H7 (cell line): ENCODE results near the gene GRAMD2B. TPM values are rescaled to one million over a fixed set of nuclear protein-coding genes. Genes with fewer than 3 reads are reported as not detected.
"Not testable (repeated sequence)": the region's sequence is repeated elsewhere in the genome, so short reads cannot be mapped to it uniquely, and the experiment has no call there.

Source experiments
- DNase-seq: peaks from one replicate; pipeline ENCODE4 v3.0.0; 2012
- H3K27me3 ChIP-seq: 2 replicates; pipeline ENCODE4 v1.6.0; 2011; ENCODE audit warnings: mild to moderate bottlenecking, low read length; ENCODE audit not compliant: control insufficient read depth, insufficient read depth
- H3K36me3 ChIP-seq: replicated peaks from 2 replicates; pipeline ENCODE4 v1.5.1; 2011; ENCODE audit warnings: low read length; ENCODE audit not compliant: control insufficient read depth, insufficient read depth
- H3K4me3 ChIP-seq: 2 replicates; pipeline ENCODE4 v1.5.1; 2011; ENCODE audit warnings: low read depth, mild to moderate bottlenecking, control low read depth, low read length, moderate library complexity; ENCODE audit not compliant: insufficient read depth
- total RNA-seq: library from RNA; depleted of rRNA; stranded (reverse); fragments of >200 nt; shearing (Covaris generic); gene quantifications from 2 replicates; pipeline ENCODE4 v1.2.3, GENCODE V29; 2014

GRAMD2B gene
- total RNA-seq, 1 experiment from 2014 or later: 4.1 TPM

GRCh38 chr5:126430631-126431030, 7.4 kb downstream of the GRAMD2B start:
- Histone ChIP-seq H3K4me3 (no peak overlapping the region), H3K27me3 (no peaks in the 10 kb centered on the region), H3K36me3 (peaks cover 2% of the 10 kb centered on the region)
- DNase-seq: no peak

DNA sequence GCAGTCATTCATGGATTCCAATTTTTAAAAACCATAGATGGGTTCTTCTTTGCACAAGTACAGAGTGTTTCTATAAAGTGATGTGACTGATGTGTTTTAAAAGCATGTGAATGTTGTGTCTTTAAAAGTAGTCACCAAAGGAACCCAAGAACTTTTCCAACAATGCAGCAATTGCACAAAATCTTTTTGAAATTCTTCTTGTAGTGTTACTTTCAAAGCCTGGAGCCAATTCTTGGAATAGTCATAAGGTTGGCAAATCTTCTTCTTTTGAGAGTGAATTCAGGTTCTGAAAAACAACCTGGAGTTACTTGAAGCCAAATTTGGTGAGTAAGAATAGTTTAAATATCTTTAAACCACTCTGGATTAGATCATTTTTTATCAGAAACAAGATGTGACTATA, 10.5 kb downstream of the GRAMD2B start:
- peaks cover 2% of the 10 kb centered on the region for H3K36me3 ChIP-seq
- H3K4me3 ChIP-seq: no peak overlapping the region
- DNase-seq: no peak
- no peaks in the 10 kb centered on the region for H3K27me3 ChIP-seq

DNA sequence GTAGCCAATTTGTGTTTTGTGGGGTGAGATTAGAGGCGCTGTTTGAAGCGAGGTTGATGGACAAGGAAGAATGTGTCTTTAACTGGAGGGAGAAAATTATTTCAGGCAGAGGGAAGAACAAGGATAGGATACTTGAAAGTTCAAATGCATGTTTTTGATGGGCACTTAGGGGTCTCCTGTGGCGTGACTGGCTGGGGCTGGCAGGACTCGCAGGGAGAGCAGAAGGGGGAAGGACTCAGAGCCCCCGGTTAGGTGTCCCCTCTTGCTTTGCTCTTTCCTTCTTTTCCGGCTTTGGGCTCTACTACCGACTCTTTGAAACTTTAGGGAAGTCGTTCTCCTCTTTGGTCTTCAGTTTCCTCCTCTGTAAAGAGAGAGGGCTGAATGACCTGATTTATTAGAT, 12.1 kb downstream of the GRAMD2B start:
- Histone ChIP-seq H3K4me3 (no peak overlapping the region), H3K36me3 (no peaks in the 10 kb centered on the region; the same call in 1 of the 2 replicates), H3K27me3 (no peaks in the 10 kb centered on the region)
- DNase-seq: no peak

DNA sequence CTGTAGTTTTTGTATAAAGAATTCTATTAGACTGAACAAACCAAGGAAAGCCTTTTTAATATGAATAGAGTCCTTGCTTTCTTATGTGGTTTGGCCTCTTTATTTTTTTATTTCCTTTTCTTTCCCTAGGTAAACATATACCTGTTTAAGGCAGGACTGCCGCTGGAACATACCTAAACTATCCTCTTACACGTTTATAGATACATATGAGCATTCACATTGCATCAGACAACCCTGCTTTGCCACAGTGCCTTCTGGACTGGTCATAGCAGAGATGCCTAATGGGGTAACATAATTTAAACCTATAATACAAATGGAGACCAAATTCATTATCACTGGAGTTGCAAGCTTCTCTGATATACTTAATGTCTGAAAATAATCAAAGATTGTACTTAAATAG, 12.5 kb downstream of the GRAMD2B start:
- Histone ChIP-seq H3K27me3 (no peaks in the 10 kb centered on the region), H3K36me3 (no peaks in the 10 kb centered on the region; the same call in 1 of the 2 replicates), H3K4me3 (no peak overlapping the region)
- no peak for DNase-seq

DNA sequence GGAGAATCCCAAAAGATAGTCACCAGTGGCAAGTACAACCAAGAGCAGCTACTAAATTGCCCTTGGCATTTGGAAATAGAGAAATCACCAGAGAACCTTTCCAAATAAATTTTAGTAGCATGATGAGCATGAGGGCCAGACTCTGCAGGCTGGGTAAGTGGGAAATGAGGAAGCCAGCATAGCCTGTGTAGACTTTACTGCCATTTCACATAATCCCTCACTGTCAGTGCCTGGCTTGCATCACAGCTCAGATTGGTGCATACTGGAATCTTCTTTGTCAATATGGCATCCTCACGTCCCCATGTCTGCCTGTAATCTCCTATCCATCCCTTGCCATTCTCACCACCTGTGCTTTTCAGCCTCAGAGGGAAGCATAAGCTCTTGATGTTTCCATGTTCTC, 14.5 kb downstream of the GRAMD2B start:
- no peak overlapping the region for H3K4me3 ChIP-seq
- no peaks in the 10 kb centered on the region; the same call in 1 of the 2 replicates for H3K36me3 ChIP-seq
- DNase-seq: no peak
- H3K27me3 ChIP-seq: no peaks in the 10 kb centered on the region

GRCh38 chr5:126438267-126438666, 15.1 kb downstream of the GRAMD2B start:
- no peaks in the 10 kb centered on the region; the same call in 1 of the 2 replicates for H3K36me3 ChIP-seq
- no peaks in the 10 kb centered on the region for H3K27me3 ChIP-seq
- DNase-seq: no peak
- no peak overlapping the region for H3K4me3 ChIP-seq

- Histone ChIP-seq H3K36me3 (no peaks in the 10 kb centered on the region; the same call in 1 of the 2 replicates), H3K27me3 (no peaks in the 10 kb centered on the region), H3K4me3 (no peak overlapping the region)
- DNase-seq: no peak
These were observed 15.7 kb downstream of the GRAMD2B start for GRCh38 chr5:126438868-126439267.

- not testable (repeated sequence) for DNase-seq, H3K36me3 ChIP-seq, H3K4me3 ChIP-seq, H3K27me3 ChIP-seq
These were observed 16.5 kb downstream of the GRAMD2B start for GRCh38 chr5:126439724-126440123.

GRCh38 chr5:126441230-126441629, 18.0 kb downstream of the GRAMD2B start:
- no peak for DNase-seq

GRCh38 chr5:126443374-126443851, 20.2 kb downstream of the GRAMD2B start:
- no peaks in the 10 kb centered on the region for H3K27me3 ChIP-seq
- H3K4me3 ChIP-seq: no peak overlapping the region
- no peak for DNase-seq
- no peaks in the 10 kb centered on the region; the same call in 1 of the 2 replicates for H3K36me3 ChIP-seq

More at GRCh38 chr5:126441230-126441629, 18.0 kb downstream of the GRAMD2B start:
- H3K36me3 ChIP-seq: no peaks in the 10 kb centered on the region; the same call in 1 of the 2 replicates
- H3K4me3 ChIP-seq: no peak overlapping the region
- H3K27me3 ChIP-seq: no peaks in the 10 kb centered on the region

DNA sequence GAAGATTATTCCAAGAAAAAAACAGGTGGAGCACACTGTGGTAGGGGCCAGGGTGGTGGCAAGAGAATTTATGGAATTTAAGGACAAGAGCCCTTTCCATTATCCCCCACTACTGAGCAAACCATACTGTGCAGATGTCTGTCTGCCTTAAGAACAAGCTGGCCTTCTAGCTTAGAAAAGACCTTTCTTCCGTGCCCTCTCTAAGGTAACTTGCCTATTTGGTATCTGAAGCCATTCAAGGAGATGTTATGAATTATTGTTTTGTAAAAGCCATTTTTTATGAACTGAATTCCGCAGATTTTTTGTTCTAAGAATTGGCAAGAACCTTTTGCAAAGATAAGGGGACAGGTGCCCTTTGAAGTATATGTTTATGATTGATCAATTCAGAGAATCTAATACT, 20.9 kb downstream of the GRAMD2B start:
- Histone ChIP-seq H3K4me3 (no peak overlapping the region), H3K27me3 (no peaks in the 10 kb centered on the region), H3K36me3 (no peaks in the 10 kb centered on the region; the same call in 1 of the 2 replicates)
- DNase-seq: no peak

GRCh38 chr5:126445502-126446174, 22.4 kb downstream of the GRAMD2B start:
- DNase-seq: no peak
- H3K36me3 ChIP-seq: no peaks in the 10 kb centered on the region; the same call in 1 of the 2 replicates
- no peak overlapping the region for H3K4me3 ChIP-seq
- H3K27me3 ChIP-seq: no peaks in the 10 kb centered on the region

GRCh38 chr5:126446498-126447224, 23.5 kb downstream of the GRAMD2B start:
- Histone ChIP-seq H3K36me3 (no peaks in the 10 kb centered on the region; the same call in 1 of the 2 replicates), H3K4me3 (no peak overlapping the region), H3K27me3 (no peaks in the 10 kb centered on the region)
- DNase-seq: no peak

GRCh38 chr5:126448720-126449119, 25.5 kb downstream of the GRAMD2B start:
- no peak for DNase-seq
- no peak overlapping the region for H3K4me3 ChIP-seq

GRCh38 chr5:126449751-126450271, 26.6 kb downstream of the GRAMD2B start:
- Histone ChIP-seq H3K27me3 (no peaks in the 10 kb centered on the region), H3K4me3 (no peak overlapping the region), H3K36me3 (no peaks in the 10 kb centered on the region; the same call in 1 of the 2 replicates)
- no peak for DNase-seq

More at GRCh38 chr5:126448720-126449119, 25.5 kb downstream of the GRAMD2B start:
- H3K36me3 ChIP-seq: no peaks in the 10 kb centered on the region; the same call in 1 of the 2 replicates
- H3K27me3 ChIP-seq: no peaks in the 10 kb centered on the region
